ENCODE measurements around the gene ITPRIPL2. TPM values are rescaled to one million over a fixed set of nuclear protein-coding genes. Genes with fewer than 3 reads are reported as not detected.

The ITPRIPL2 gene
- total and polyA plus RNA-seq, 2 of the 13 experiments (the other 11 are each of a cell fraction or from before 2014, with no cell fraction given) = 5.9 to 12.6 TPM

DNA sequence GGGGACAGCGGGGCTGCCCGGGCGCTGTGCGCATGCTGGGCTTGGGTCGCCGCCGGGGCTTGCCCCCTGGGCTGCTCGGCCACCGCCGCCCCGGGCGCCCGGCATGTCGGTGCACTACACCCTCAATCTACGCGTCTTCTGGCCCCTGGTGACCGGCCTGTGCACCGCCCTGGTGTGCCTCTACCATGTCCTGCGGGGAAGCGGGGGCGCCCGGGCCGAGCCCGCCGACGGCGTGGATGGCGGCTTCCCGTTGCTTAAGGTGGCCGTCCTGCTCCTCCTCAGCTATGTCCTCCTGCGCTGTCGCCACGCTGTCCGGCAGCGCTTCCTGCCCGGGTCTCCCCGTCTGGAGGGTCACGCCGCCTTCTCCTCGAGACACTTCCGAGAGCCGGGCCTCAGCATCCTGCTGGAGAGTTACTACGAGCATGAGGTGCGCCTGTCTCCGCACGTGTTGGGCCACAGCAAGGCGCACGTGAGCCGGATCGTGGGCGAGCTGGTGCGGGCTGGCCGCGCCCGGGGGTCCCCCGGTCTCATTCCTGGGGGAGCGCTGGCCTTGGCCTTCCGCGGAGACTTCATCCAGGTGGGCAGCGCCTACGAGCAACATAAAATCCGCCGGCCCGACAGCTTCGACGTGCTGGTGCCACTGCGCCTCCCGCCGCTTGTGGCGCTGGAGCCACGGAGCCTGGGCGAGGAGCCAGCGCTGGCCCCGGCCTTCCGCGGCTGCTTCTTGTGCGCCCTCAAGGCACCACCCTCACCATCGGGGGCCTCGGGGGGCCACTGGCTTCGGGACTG lies 789 bp downstream of the ITPRIPL2 start (continued):
- TF ChIP-seq ZNF10 (CRISPR knock-in tag; IDR thresholded peaks at IDR 0.05; ENCODE audit: borderline replicate concordance, low read depth) = no peak
- TF ChIP-seq ZNF292 (CRISPR knock-in tag; IDR thresholded peaks at IDR 0.05; ENCODE audit: borderline replicate concordance, low read depth) = no peak
- TF ChIP-seq NPAS2 (CRISPR knock-in tag; IDR thresholded peaks at IDR 0.05; ENCODE audit: borderline replicate concordance) = no peak
- no peak for TF ChIP-seq HNRNPH1 (optimal IDR thresholded peaks at IDR 0.05; ENCODE audit: low read depth, low read length)
- TF ChIP-seq XRCC5 (optimal IDR thresholded peaks at IDR 0.05; ENCODE audit: low read length) = no peak
- TF ChIP-seq, protein P1, sequence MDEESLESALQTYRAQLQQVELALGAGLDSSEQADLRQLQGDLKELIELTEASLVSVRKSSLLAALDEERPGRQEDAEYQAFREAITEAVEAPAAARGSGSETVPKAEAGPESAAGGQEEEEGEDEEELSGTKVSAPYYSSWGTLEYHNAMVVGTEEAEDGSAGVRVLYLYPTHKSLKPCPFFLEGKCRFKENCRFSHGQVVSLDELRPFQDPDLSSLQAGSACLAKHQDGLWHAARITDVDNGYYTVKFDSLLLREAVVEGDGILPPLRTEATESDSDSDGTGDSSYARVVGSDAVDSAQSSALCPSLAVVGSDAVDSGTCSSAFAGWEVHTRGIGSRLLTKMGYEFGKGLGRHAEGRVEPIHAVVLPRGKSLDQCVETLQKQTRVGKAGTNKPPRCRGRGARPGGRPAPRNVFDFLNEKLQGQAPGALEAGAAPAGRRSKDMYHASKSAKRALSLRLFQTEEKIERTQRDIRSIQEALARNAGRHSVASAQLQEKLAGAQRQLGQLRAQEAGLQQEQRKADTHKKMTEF (CRISPR knock-in tag; IDR thresholded peaks at IDR 0.05) = no peak
- TF ChIP-seq KDM1A (CRISPR knock-in tag; IDR thresholded peaks at IDR 0.05) = 0 out of 2 replicates have a peak, but pooled peaks have one; percentile 11
- TF ChIP-seq, protein P2, sequence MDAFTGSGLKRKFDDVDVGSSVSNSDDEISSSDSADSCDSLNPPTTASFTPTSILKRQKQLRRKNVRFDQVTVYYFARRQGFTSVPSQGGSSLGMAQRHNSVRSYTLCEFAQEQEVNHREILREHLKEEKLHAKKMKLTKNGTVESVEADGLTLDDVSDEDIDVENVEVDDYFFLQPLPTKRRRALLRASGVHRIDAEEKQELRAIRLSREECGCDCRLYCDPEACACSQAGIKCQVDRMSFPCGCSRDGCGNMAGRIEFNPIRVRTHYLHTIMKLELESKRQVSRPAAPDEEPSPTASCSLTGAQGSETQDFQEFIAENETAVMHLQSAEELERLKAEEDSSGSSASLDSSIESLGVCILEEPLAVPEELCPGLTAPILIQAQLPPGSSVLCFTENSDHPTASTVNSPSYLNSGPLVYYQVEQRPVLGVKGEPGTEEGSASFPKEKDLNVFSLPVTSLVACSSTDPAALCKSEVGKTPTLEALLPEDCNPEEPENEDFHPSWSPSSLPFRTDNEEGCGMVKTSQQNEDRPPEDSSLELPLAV (CRISPR knock-in tag; conservative IDR thresholded peaks at IDR 0.05; ENCODE audit: low read depth) = no peak
- TF ChIP-seq, protein P3, sequence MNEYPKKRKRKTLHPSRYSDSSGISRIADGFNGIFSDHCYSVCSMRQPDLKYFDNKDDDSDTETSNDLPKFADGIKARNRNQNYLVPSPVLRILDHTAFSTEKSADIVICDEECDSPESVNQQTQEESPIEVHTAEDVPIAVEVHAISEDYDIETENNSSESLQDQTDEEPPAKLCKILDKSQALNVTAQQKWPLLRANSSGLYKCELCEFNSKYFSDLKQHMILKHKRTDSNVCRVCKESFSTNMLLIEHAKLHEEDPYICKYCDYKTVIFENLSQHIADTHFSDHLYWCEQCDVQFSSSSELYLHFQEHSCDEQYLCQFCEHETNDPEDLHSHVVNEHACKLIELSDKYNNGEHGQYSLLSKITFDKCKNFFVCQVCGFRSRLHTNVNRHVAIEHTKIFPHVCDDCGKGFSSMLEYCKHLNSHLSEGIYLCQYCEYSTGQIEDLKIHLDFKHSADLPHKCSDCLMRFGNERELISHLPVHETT (CRISPR knock-in tag; conservative IDR thresholded peaks at IDR 0.05) = no peak
- no peak for TF ChIP-seq GATA4 (IDR thresholded peaks at IDR 0.05; ENCODE audit: borderline replicate concordance, low read depth)
- TF ChIP-seq SATB2 (CRISPR knock-in tag; IDR thresholded peaks at IDR 0.05) = no peak
- TF ChIP-seq, protein P4, sequence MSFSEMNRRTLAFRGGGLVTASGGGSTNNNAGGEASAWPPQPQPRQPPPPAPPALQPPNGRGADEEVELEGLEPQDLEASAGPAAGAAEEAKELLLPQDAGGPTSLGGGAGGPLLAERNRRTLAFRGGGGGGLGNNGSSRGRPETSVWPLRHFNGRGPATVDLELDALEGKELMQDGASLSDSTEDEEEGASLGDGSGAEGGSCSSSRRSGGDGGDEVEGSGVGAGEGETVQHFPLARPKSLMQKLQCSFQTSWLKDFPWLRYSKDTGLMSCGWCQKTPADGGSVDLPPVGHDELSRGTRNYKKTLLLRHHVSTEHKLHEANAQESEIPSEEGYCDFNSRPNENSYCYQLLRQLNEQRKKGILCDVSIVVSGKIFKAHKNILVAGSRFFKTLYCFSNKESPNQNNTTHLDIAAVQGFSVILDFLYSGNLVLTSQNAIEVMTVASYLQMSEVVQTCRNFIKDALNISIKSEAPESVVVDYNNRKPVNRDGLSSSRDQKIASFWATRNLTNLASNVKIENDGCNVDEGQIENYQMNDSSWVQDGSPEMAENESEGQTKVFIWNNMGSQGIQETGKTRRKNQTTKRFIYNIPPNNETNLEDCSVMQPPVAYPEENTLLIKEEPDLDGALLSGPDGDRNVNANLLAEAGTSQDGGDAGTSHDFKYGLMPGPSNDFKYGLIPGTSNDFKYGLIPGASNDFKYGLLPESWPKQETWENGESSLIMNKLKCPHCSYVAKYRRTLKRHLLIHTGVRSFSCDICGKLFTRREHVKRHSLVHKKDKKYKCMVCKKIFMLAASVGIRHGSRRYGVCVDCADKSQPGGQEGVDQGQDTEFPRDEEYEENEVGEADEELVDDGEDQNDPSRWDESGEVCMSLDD (CRISPR knock-in tag; IDR thresholded peaks at IDR 0.05; ENCODE audit: borderline replicate concordance) = no peak; the same call in 1 of the 2 replicates
- no peak for TF ChIP-seq JUN (CRISPR knock-in tag; IDR thresholded peaks at IDR 0.05)
- no peak for TF ChIP-seq GZF1 (CRISPR knock-in tag; IDR thresholded peaks at IDR 0.05)
- peak; percentile 8; the same call in 1 of the 2 replicates for TF ChIP-seq HOXA9 (CRISPR knock-in tag; IDR thresholded peaks at IDR 0.05; ENCODE audit: borderline replicate concordance)
- TF ChIP-seq, protein P5, sequence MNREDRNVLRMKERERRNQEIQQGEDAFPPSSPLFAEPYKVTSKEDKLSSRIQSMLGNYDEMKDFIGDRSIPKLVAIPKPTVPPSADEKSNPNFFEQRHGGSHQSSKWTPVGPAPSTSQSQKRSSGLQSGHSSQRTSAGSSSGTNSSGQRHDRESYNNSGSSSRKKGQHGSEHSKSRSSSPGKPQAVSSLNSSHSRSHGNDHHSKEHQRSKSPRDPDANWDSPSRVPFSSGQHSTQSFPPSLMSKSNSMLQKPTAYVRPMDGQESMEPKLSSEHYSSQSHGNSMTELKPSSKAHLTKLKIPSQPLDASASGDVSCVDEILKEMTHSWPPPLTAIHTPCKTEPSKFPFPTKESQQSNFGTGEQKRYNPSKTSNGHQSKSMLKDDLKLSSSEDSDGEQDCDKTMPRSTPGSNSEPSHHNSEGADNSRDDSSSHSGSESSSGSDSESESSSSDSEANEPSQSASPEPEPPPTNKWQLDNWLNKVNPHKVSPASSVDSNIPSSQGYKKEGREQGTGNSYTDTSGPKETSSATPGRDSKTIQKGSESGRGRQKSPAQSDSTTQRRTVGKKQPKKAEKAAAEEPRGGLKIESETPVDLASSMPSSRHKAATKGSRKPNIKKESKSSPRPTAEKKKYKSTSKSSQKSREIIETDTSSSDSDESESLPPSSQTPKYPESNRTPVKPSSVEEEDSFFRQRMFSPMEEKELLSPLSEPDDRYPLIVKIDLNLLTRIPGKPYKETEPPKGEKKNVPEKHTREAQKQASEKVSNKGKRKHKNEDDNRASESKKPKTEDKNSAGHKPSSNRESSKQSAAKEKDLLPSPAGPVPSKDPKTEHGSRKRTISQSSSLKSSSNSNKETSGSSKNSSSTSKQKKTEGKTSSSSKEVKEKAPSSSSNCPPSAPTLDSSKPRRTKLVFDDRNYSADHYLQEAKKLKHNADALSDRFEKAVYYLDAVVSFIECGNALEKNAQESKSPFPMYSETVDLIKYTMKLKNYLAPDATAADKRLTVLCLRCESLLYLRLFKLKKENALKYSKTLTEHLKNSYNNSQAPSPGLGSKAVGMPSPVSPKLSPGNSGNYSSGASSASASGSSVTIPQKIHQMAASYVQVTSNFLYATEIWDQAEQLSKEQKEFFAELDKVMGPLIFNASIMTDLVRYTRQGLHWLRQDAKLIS (CRISPR knock-in tag; IDR thresholded peaks at IDR 0.05) = no peak
- TF ChIP-seq SALL2 (CRISPR knock-in tag; IDR thresholded peaks at IDR 0.05) = no peak
- TF ChIP-seq ZFY (CRISPR knock-in tag; IDR thresholded peaks at IDR 0.05) = no peak; the same call in 1 of the 2 replicates

Measured in HepG2 (cell line).